Neural progenitor cell (in vitro differentiated cells): ENCODE data around the gene CAMKK2.

Experiments used
- EZH2phosphoT487 ChIP-seq: fragments of 200-600 bp; sonication (generic); IDR thresholded peaks from 2 replicates; pipeline ENCODE4 v1.6.1; 2017; ENCODE audit warnings: antibody characterized with exemption
- TF ChIP-seq, protein P1 (sequence below): fragments of 200-600 bp; sonication (generic); IDR thresholded peaks from 2 replicates; pipeline ENCODE4 v1.5.1; 2017; ENCODE audit warnings: antibody characterized with exemption, mild to moderate bottlenecking

GRCh38 chr12:121330692-121331091 lies 34.2 kb upstream of the CAMKK2 start:
- TF ChIP-seq, protein P1, sequence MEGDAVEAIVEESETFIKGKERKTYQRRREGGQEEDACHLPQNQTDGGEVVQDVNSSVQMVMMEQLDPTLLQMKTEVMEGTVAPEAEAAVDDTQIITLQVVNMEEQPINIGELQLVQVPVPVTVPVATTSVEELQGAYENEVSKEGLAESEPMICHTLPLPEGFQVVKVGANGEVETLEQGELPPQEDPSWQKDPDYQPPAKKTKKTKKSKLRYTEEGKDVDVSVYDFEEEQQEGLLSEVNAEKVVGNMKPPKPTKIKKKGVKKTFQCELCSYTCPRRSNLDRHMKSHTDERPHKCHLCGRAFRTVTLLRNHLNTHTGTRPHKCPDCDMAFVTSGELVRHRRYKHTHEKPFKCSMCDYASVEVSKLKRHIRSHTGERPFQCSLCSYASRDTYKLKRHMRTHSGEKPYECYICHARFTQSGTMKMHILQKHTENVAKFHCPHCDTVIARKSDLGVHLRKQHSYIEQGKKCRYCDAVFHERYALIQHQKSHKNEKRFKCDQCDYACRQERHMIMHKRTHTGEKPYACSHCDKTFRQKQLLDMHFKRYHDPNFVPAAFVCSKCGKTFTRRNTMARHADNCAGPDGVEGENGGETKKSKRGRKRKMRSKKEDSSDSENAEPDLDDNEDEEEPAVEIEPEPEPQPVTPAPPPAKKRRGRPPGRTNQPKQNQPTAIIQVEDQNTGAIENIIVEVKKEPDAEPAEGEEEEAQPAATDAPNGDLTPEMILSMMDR: no peak
- TF ChIP-seq EZH2phosphoT487: no peak
